ENCODE measurements around the gene ICAM1. TPM values are rescaled to one million over a fixed set of nuclear protein-coding genes. Genes with fewer than 3 reads are reported as not detected.

The ICAM1 gene
- polyA plus RNA-seq, 3 donors from 2014 or later: 9.9 to 18.4 (median 18.0) TPM

GRCh38 chr19:10295847-10296591 lies 25.1 kb downstream of the ICAM1 start:
- peaks cover 0 to 3% (median 0%) of the 10 kb centered on the region in 6 donors for H3K9me3 Mint-ChIP-seq
- no peak for DNase-seq
- peak overlapping the region; percentile 87 to 95 (median 91) for H3K4me3 Mint-ChIP-seq
- H3K36me3 Mint-ChIP-seq: no peaks in the 10 kb centered on the region
- peaks cover 31 to 35% of the 10 kb centered on the region in 2 donors for H3K4me1 Mint-ChIP-seq
- H3K27me3 Mint-ChIP-seq (ENCODE audit: low read depth in 3 of 3): peaks cover 29 to 43% (median 38%) of the 10 kb centered on the region in 3 donors
- peak overlapping the region; percentile 31 to 95 (median 85) for H3K27ac Mint-ChIP-seq

GRCh38 chr19:10299545-10300458 lies 28.9 kb downstream of the ICAM1 start:
- DNase-seq: no peak
- Mint-ChIP-seq H3K27me3 (ENCODE audit: low read depth in 3 of 3) (peaks cover 2 to 11% (median 9%) of the 10 kb centered on the region in 3 donors), H3K36me3 (no peaks in the 10 kb centered on the region), H3K27ac (peak overlapping the region in 1 of 6 donors; percentile 39), H3K9me3 (peaks cover 0 to 2% (median 0%) of the 10 kb centered on the region in 6 donors), H3K4me1 (peaks cover 7 to 8% of the 10 kb centered on the region in 2 donors), H3K4me3 (no peak overlapping the region)

- Mint-ChIP-seq H3K4me1 (no peaks in the 10 kb centered on the region), H3K27ac (no peak overlapping the region)
Observed at GRCh38 chr19:10305139-10305806, 34.4 kb downstream of the ICAM1 start.

GRCh38 chr19:10306327-10306726 lies 35.4 kb downstream of the ICAM1 start:
- H3K4me1 Mint-ChIP-seq: no peaks in the 10 kb centered on the region
- H3K27me3 Mint-ChIP-seq (ENCODE audit: low read depth in 3 of 3): no peaks in the 10 kb centered on the region
- no peaks in the 10 kb centered on the region for H3K36me3 Mint-ChIP-seq
- no peak for DNase-seq
- H3K4me3 Mint-ChIP-seq: no peak overlapping the region
- H3K27ac Mint-ChIP-seq: no peak overlapping the region
- H3K9me3 Mint-ChIP-seq: no peaks in the 10 kb centered on the region

More at GRCh38 chr19:10305139-10305806, 34.4 kb downstream of the ICAM1 start:
- Mint-ChIP-seq H3K4me3 (no peak overlapping the region), H3K27me3 (ENCODE audit: low read depth in 3 of 3) (no peaks in the 10 kb centered on the region), H3K36me3 (no peaks in the 10 kb centered on the region), H3K9me3 (no peaks in the 10 kb centered on the region)
- no peak for DNase-seq

GRCh38 chr19:10309423-10309822 lies 38.5 kb downstream of the ICAM1 start, which contains the start of gene ZGLP1:
TSS of gene ZGLP1 (minus strand) at chr19:10309815.
- H3K4me1 Mint-ChIP-seq: peaks cover 2 to 3% of the 10 kb centered on the region in 2 donors
- no peaks in the 10 kb centered on the region for H3K9me3 Mint-ChIP-seq
- H3K27me3 Mint-ChIP-seq (ENCODE audit: low read depth in 3 of 3): no peaks in the 10 kb centered on the region
- no peak within 1 kb of the TSS for H3K4me3 Mint-ChIP-seq
- DNase-seq: no peak
- no peak within 1 kb of the TSS for H3K27ac Mint-ChIP-seq
- H3K36me3 Mint-ChIP-seq: peaks cover 0 to 4% (median 0%) of the 10 kb centered on the region in 3 donors

- DNase-seq: peak; percentile 80 to 82 (median 80)
- Mint-ChIP-seq H3K4me3 (peak within 1 kb of the TSS; percentile 80 to 91 (median 89)), H3K36me3 (peaks cover 4 to 8% (median 7%) of the 10 kb centered on the region in 3 donors), H3K9me3 (no peaks in the 10 kb centered on the region), H3K27ac (peak within 1 kb of the TSS; percentile 75 to 93 (median 80)), H3K4me1 (peaks cover 17 to 20% of the 10 kb centered on the region in 2 donors), H3K27me3 (ENCODE audit: low read depth in 3 of 3) (peaks cover 2 to 6% (median 3%) of the 10 kb centered on the region in 3 donors)
Observed at GRCh38 chr19:10315335-10316214, 44.7 kb downstream of the ICAM1 start, which contains the start of gene FDX2. TSS of gene FDX2 (minus strand) at chr19:10316015. CDS start at chr19:10315996, 19 bp downstream.

- Mint-ChIP-seq H3K4me3 (peak overlapping the region; percentile 80 to 91 (median 89)), H3K36me3 (peaks cover 4 to 8% (median 7%) of the 10 kb centered on the region in 3 donors), H3K27ac (peak overlapping the region; percentile 70 to 93 (median 80)), H3K9me3 (no peaks in the 10 kb centered on the region), H3K27me3 (ENCODE audit: low read depth in 3 of 3) (peaks cover 2 to 6% (median 3%) of the 10 kb centered on the region in 3 donors), H3K4me1 (peaks cover 17 to 20% of the 10 kb centered on the region in 2 donors)
- no peak for DNase-seq
Observed at GRCh38 chr19:10316229-10317044, 45.5 kb downstream of the ICAM1 start.

GRCh38 chr19:10317045-10317856 lies 46.3 kb downstream of the ICAM1 start:
- Mint-ChIP-seq H3K4me1 (peaks cover 17 to 20% of the 10 kb centered on the region in 2 donors), H3K9me3 (no peaks in the 10 kb centered on the region), H3K27ac (no peak overlapping the region), H3K4me3 (peak overlapping the region in 2 of 5 donors; percentile 47 to 62), H3K27me3 (ENCODE audit: low read depth in 3 of 3) (peaks cover 3 to 6% (median 4%) of the 10 kb centered on the region in 3 donors), H3K36me3 (peaks cover 9 to 14% (median 13%) of the 10 kb centered on the region in 3 donors)
- DNase-seq: no peak

GRCh38 chr19:10317857-10318462 lies 47.0 kb downstream of the ICAM1 start:
- peaks cover 9 to 14% (median 13%) of the 10 kb centered on the region in 3 donors for H3K36me3 Mint-ChIP-seq
- no peak overlapping the region for H3K4me3 Mint-ChIP-seq
- peaks cover 17 to 20% of the 10 kb centered on the region in 2 donors for H3K4me1 Mint-ChIP-seq
- H3K27ac Mint-ChIP-seq: no peak overlapping the region
- peaks cover 3 to 6% (median 4%) of the 10 kb centered on the region in 3 donors for H3K27me3 Mint-ChIP-seq (ENCODE audit: low read depth in 3 of 3)
- no peak for DNase-seq
- no peaks in the 10 kb centered on the region for H3K9me3 Mint-ChIP-seq

GRCh38 chr19:10318807-10319682 lies 48.1 kb downstream of the ICAM1 start:
- Mint-ChIP-seq H3K9me3 (no peaks in the 10 kb centered on the region), H3K27ac (no peak overlapping the region), H3K36me3 (peaks cover 9 to 13% (median 10%) of the 10 kb centered on the region in 3 donors), H3K4me3 (no peak overlapping the region), H3K4me1 (peaks cover 17 to 20% of the 10 kb centered on the region in 2 donors), H3K27me3 (ENCODE audit: low read depth in 3 of 3) (peaks cover 3 to 6% (median 4%) of the 10 kb centered on the region in 3 donors)
- DNase-seq: no peak

Data from immature natural killer cell (primary cell).